Muscle layer of duodenum (tissue), 2 donors: Measurements from ENCODE around the gene DNAJC19.
A peak's percentile ranks its signal among the peaks of the same experiment; 100 is the strongest.
"Not testable (repeated sequence)": the region's sequence is repeated elsewhere in the genome, so short reads cannot be mapped to it uniquely, and the experiment has no call there.

Experiments used
- H3K27ac ChIP-seq: one replicate; pipeline ENCODE4 v1.7.0; 2013; ENCODE audit warnings: mild to moderate bottlenecking, low read length
- H3K27me3 ChIP-seq: one replicate; pipeline ENCODE4 v1.7.0; 2013; ENCODE audit warnings: low read depth, mild to moderate bottlenecking, control low read depth, low read length
- H3K36me3 ChIP-seq, 2 donors: one replicate each; pipeline ENCODE4 v1.7.0; 2013; ENCODE audit warnings: low read length in 2 of 2, control low read depth in 1 of 2, mild to moderate bottlenecking in 1 of 2; ENCODE audit not compliant: insufficient read depth in 2 of 2, control insufficient read depth in 1 of 2
- H3K4me1 ChIP-seq, 2 donors: one replicate each; pipeline ENCODE4 v1.7.0; 2013; ENCODE audit warnings: low read length in 2 of 2, mild to moderate bottlenecking in 2 of 2, control low read depth in 1 of 2, moderate library complexity in 1 of 2; ENCODE audit not compliant: insufficient read depth in 2 of 2, control insufficient read depth in 1 of 2
- H3K4me3 ChIP-seq, 2 donors: one replicate each; pipeline ENCODE4 v1.7.0; 2013; ENCODE audit warnings: low read length in 2 of 2, low read depth in 1 of 2, mild to moderate bottlenecking in 1 of 2
- H3K9me3 ChIP-seq, 2 donors: one replicate each; pipeline ENCODE4 v1.7.0; 2013; ENCODE audit warnings: low read length in 2 of 2, control low read depth in 1 of 2, mild to moderate bottlenecking in 1 of 2; ENCODE audit not compliant: control insufficient read depth in 1 of 2
- donor health status: healthy.

The DNAJC19 gene

GRCh38 chr3:180989291-180990163, at the start of gene DNAJC19:
Gene DNAJC19, minus strand, starts transcription at chr3:180989736. Its CDS starts 134 bp downstream, at chr3:180989602.
- H3K4me1 ChIP-seq, result peaks cover 3 to 25% of the 10 kb centered on the region in 2 donors
- no peaks in the 10 kb centered on the region for H3K9me3 ChIP-seq
- peak within 1 kb of the TSS; percentile 61 for H3K27ac ChIP-seq
- peak within 1 kb of the TSS; percentile 91 to 95 for H3K4me3 ChIP-seq
- H3K36me3 ChIP-seq, result peaks cover 11 to 21% of the 10 kb centered on the region in 2 donors
- H3K27me3 ChIP-seq, result no peaks in the 10 kb centered on the region

- no peaks in the 10 kb centered on the region for H3K27me3 ChIP-seq
- H3K9me3 ChIP-seq, result no peaks in the 10 kb centered on the region
- no peak overlapping the region for H3K27ac ChIP-seq
- no peaks in the 10 kb centered on the region for H3K4me1 ChIP-seq
- H3K36me3 ChIP-seq, result no peaks in the 10 kb centered on the region
- no peak overlapping the region for H3K4me3 ChIP-seq
Measured at GRCh38 chr3:181030948-181031347, 41.4 kb upstream of the DNAJC19 start.

DNA sequence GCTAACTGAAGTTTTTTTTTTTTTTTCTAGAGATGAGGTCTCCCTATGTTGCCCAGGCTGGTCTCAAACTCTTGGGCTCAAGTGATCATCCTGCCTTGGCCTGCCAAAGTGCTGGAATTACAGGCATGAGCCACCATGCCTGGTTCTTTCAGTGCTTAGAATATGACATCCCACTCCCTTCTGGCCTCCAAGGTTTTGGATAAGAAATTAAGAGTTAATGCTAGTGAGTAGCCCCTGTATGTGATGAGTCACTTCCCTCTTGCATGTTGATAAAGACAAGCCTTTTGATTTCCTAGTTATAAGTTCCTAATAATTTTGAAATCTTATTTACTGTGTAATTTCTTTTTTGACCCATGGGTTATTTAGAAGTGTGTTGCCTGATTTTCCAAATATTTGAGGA, 35.7 kb upstream of the DNAJC19 start:
- Histone ChIP-seq H3K4me3 (no peak overlapping the region), H3K36me3 (no peaks in the 10 kb centered on the region), H3K4me1 (no peaks in the 10 kb centered on the region), H3K9me3 (peaks cover 0 to 5% of the 10 kb centered on the region in 2 donors), H3K27ac (no peak overlapping the region), H3K27me3 (no peaks in the 10 kb centered on the region)

DNA sequence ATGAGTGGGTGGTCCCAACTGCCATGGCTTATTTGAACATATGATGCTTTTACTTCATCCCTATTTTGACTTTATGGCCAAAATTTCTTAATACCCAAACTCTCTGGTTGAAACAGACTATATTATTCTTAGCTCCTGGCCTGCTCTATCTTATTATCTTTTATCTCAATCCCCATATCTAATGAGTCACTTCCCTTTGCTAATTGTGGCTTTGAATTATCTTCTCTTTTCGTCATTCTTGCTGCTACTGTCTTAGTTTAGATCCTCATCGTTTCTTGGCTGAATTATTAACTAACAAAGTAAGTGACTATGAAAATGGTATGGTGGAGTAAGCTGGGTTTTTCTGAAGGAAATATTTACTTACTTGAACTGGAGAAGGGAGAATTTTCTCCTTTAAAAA, 28.2 kb upstream of the DNAJC19 start:
- H3K27ac ChIP-seq, result no peak overlapping the region
- H3K27me3 ChIP-seq, result no peaks in the 10 kb centered on the region
- no peaks in the 10 kb centered on the region for H3K9me3 ChIP-seq
- no peaks in the 10 kb centered on the region for H3K4me1 ChIP-seq
- no peak overlapping the region for H3K4me3 ChIP-seq
- no peaks in the 10 kb centered on the region for H3K36me3 ChIP-seq

DNA sequence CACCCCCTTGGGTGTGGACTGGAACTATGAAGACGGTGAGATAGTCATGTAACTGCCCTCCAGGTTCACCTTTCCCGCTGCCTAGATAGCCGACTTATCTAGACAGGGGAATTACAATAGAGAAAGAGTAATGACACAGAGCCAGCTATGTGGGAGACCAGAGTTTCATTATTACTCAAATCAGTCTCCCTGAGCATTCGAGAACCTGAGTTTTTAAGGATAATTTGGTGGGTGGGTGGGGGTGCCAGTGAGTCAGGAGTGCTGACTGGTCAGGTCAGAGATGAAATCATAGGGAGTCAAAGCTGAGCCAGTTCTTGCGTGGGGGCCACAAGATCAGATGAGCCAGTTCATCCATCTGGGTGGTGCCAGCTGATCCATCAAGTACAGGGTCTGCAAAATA, 19.7 kb upstream of the DNAJC19 start:
- H3K4me3 ChIP-seq, result no peak overlapping the region
- H3K27me3 ChIP-seq, result no peaks in the 10 kb centered on the region
- no peaks in the 10 kb centered on the region for H3K36me3 ChIP-seq
- H3K9me3 ChIP-seq, result no peaks in the 10 kb centered on the region
- no peaks in the 10 kb centered on the region for H3K4me1 ChIP-seq
- no peak overlapping the region for H3K27ac ChIP-seq

- Histone ChIP-seq H3K36me3 (no peaks in the 10 kb centered on the region), H3K27me3 (no peaks in the 10 kb centered on the region), H3K4me3 (no peak overlapping the region), H3K9me3 (no peaks in the 10 kb centered on the region), H3K27ac (no peak overlapping the region), H3K4me1 (no peaks in the 10 kb centered on the region)
Measured at GRCh38 chr3:181008796-181009195, 19.3 kb upstream of the DNAJC19 start.

DNA sequence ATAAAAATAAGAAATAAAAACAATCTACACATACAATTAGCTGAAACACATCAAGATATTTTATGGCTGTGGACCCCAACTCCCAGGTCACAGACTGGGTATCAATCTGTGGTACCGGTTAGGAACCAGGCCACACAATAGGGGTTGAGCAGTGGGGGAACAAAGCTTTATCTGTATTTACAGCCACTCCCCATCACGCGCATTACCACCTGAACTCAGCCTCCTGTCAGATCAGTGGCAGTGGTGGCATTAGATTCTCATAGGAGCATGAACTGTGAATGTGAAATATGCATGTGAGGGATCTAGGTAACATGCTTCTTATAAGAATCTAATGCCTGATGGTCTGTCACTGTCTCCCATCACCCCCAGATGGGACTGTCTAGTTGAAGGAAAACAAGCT, 17.7 kb upstream of the DNAJC19 start:
- Histone ChIP-seq H3K4me1 (no peaks in the 10 kb centered on the region), H3K4me3 (no peak overlapping the region), H3K36me3 (no peaks in the 10 kb centered on the region), H3K27ac (no peak overlapping the region), H3K9me3 (no peaks in the 10 kb centered on the region), H3K27me3 (no peaks in the 10 kb centered on the region)

DNA sequence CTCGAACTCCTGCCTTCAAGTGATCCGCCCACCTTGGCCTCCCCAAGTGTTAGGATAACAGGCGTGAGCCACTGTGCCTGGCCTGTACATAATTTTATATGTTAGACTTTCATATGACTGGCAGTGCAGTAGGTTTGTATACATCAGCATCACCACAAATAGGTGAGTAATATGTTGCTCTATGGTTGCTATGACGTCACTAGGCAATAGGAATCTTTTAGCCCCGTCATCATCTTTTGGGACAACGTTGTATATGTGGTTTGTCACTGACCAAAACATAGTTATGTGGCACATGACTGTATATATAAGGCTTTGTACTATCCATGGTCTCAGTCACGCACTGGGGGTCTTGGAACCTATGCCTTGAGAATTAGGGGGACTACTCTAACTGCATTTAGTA, 17.0 kb upstream of the DNAJC19 start:
- Histone ChIP-seq H3K36me3 (no peaks in the 10 kb centered on the region), H3K9me3 (peaks cover 0 to 4% of the 10 kb centered on the region in 2 donors), H3K27me3 (no peaks in the 10 kb centered on the region), H3K4me3 (no peak overlapping the region), H3K27ac (no peak overlapping the region), H3K4me1 (no peaks in the 10 kb centered on the region)

- H3K27ac ChIP-seq, H3K36me3 ChIP-seq, H3K27me3 ChIP-seq, H3K4me1 ChIP-seq, H3K9me3 ChIP-seq, H3K4me3 ChIP-seq: not testable (repeated sequence)
Measured at GRCh38 chr3:181003469-181003868, 13.9 kb upstream of the DNAJC19 start.

GRCh38 chr3:181002331-181002730, 12.8 kb upstream of the DNAJC19 start:
- not testable (repeated sequence) for H3K4me3 ChIP-seq, H3K27me3 ChIP-seq, H3K9me3 ChIP-seq, H3K27ac ChIP-seq, H3K4me1 ChIP-seq, H3K36me3 ChIP-seq

DNA sequence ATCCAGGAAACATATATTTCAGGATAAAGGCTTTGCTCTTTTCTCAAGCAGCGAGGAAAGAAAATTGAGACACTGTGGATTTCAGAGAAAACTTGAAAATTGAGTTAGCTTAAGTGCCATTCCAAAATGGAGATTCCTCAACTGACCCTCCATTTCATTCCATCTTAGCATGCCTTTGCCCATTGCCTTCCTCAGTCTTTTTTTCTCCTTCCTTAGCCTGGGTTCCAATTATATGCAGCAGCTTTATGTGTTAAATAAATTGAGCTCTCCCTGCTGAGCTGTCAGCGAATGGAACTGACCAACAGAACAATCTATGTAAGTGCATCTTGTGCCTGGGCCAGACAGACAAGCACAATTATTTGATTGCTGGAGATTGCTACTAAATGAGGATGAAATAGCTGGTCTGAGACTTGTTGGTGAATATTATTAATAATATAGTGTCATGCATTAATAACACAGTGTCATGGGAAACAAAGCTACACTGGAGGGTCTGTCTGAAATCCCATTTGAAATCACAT, 6.9 kb upstream of the DNAJC19 start:
- no peak overlapping the region for H3K4me3 ChIP-seq
- H3K9me3 ChIP-seq, result peaks cover 0 to 3% of the 10 kb centered on the region in 2 donors
- no peaks in the 10 kb centered on the region for H3K4me1 ChIP-seq
- no peak overlapping the region for H3K27ac ChIP-seq
- no peaks in the 10 kb centered on the region for H3K36me3 ChIP-seq
- H3K27me3 ChIP-seq, result no peaks in the 10 kb centered on the region
